SW480 (cell line): ENCODE data around the gene SLC1A7.
A peak's percentile ranks its signal among the peaks of the same experiment; 100 is the strongest.

Experiments
- DNase-seq: peaks from one replicate; pipeline ENCODE4 v3.0.0-alpha.2; 2016; ENCODE audit warnings: low spot score

Gene SLC1A7

GRCh38 chr1:53091841-53092645 is 50.4 kb downstream of the SLC1A7 start:
- DNase-seq: no peak

GRCh38 chr1:53090227-53091147 is 52.0 kb downstream of the SLC1A7 start:
- DNase-seq: no peak

- peak; percentile 36 for DNase-seq
These were observed 52.8 kb downstream of the SLC1A7 start for GRCh38 chr1:53089478-53090226.

DNA sequence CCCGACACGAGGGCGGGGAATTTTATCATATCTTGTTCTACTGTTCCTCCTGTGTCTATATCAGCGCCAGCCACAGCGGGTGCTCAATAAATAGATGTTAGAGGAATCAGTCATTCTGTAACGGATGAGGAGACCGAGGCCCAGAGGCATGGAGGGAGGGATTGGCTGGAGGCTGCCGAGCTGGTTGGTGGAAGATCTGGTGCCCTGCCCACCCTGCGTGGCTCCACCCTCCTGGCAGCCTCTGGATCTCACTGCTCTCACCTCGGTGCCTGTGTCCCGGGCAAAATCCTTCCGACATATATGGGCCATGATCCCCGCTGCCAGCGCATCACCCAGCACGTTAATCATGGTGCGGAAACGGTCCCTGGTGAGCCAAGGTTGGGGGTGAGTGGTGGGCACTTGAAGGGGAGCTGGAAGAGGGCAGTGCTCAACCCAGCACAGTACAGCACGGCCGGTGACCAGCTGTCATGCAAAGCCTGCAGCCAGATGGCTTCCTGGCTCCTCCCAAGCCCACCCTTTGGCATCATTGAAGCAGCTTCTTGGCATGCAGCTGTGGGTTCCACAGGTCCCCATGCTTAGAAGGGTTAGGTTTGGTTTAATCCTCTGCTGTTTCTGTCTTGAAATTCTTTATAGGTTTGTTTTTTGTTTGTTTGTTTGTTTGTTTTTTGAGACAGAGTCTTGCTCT is 53.7 kb downstream of the SLC1A7 start:
- no peak for DNase-seq

DNA sequence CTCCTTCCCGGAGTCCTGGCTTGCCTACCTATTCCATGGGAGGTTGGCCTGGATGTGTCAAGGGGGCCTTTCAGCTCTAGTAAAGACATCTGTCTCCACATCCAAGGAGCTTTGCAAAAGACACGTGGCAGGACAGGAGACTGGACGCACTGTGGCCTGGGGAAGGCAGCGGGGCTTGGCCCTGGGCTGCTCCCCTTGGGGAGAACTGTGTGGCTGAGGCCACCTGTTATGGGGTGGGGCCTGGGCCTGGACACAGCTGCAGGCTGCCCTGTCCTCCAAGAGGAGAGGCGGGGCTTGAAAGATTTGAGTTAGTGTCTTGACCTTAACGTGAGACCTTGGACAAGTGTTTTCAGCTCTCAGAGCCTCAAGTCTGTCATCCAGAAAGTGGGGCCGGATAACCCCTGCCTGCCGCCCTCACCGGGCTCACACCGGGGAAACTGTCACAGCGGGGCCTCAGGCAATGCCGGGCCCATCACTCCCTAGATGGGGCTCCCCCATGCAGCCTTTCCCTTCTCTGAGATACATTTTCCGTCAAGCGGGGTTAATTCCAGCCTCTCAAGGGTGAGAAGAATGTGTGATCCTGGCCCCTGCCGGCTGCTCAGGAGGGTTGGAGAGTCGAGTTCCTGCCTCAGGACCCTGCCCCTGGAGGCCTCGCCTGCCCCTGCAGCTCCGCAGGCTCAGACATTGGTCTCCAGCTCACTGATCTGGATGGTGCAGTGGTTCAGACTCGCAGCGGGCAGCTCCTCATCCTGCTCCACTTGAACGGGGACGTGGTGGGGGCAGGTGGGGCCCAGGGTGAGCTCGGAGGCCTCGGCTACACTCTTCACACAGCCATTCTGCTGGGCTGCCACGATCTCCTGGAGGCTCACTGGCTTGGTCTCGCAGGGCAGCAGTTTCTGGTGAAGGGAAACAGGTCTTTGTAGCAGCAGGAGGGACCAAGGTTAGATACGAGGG is 54.8 kb downstream of the SLC1A7 start:
- no peak for DNase-seq

- DNase-seq: no peak
These were observed 55.9 kb downstream of the SLC1A7 start for GRCh38 chr1:53086491-53087070.

GRCh38 chr1:53085405-53085804 is 57.0 kb downstream of the SLC1A7 start:
- DNase-seq: no peak

DNA sequence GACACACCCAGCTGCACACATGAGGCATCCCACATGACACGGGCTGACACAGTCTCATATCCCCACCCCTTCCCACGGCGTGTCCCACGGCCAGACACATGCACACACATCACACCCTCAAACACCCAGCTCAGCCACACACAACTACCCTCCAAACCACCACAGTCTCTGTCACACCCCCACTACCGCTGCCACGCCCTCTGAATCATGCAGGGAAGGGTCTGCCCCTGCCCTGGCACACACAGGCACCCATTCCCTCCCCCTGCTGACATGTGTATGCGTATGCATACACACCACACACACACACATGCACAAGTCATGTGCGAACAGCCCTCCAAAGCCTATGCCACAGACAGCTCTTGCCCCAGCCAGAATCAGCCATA is 57.9 kb downstream of the SLC1A7 start:
- peak; percentile 37 for DNase-seq

DNA sequence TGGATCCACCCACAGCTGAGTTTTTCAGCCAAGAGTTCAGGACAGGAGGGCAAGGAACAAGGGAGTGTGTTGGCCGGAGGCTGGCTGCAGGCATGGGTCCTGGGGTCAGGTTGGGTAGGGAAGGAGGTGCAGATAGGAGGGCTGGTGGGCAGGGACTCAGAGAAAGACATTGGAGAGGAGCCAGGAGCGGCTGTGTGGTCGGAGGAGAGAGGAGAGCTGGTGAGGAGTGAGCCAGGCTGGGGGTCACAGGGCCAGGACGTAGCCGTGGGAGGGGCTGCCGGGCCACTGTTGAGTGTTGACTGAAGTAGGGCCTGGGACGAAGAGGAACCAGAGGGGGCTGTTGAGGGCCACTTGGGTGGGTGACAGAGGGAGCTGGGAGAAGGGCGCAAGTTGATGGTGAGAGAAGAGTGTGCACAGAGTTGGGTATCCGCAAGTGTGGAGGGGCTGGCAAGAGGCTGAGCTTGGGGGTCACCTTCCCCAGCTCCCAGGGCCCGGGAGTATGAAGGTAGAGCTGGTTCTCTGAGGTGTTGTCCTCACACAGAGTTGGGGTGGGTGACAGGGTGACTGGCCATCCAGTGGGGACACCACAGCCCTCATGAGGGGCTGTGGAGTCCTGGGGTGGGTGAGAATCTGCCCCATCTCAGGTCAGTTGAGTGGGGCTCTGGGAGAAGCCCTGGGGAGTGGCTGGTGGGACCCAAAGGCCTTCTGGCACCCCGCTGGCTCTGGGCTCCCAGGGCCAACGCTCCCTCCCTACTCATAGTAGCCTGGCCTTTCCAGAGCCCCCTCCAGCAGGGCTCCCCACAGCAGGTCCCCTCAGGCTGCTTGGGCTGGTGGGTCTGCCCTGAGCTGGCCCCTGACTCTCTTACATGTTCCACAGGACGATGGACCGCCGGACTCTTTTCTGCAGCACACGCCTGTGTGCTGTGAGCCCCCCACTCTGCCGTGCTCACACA is 58.5 kb downstream of the SLC1A7 start:
- DNase-seq: no peak

GRCh38 chr1:53082826-53083455 is 59.5 kb downstream of the SLC1A7 start:
- DNase-seq: no peak

DNA sequence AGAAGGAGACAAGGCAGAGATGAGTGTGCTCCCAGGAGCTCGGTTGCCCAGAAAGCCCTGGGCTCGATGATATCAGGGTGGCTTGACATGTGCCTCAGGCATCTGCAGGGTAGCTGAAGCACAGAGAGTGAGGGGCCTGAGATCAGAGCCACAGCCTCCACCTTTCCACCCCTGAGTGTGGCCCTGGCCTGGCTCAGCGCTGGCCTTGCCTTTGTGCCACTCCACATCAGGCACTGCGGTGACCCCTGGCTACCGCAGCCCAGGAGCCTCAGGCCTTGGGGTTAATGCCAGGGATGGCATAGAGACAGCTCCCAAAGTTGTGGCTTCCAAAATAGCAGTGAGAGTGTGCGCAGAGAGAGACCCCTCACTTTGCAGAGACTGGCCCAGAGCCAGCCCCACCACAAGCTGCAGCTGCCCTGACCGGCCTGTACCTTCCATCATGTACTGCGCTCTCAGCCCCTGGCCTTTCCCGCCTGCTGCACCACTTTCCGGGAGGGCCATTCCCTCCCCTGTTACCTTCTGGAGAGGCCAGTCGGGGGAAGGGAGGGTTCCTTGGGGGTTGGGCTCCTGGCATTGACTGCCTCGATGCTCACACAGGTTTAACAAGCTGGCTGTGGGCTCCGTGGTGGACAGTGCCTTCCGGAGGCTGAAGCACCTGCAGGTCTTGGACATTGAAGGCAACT is 60.9 kb downstream of the SLC1A7 start:
- no peak for DNase-seq

- DNase-seq: no peak
These were observed 61.7 kb downstream of the SLC1A7 start for GRCh38 chr1:53080769-53081168.

DNA sequence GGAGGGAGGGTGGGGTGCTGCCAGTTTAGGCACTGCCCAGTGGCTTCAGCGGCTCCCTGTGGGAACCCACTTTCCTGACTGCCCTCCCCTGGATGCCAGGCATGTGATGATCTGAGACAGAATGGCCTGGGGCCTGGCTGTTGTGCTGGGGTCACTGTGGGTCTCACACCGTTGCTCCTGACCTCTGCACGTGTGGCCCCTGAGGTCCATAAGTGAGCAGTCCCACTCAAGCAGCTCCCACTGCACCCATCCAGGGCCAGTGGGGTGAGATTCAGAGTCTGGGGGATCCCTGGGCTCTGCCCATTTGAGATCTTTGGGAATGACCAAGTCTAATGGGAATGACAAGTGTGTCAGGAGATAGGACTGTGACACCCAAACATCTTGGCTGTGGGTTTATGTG is 62.4 kb downstream of the SLC1A7 start:
- no peak for DNase-seq

DNA sequence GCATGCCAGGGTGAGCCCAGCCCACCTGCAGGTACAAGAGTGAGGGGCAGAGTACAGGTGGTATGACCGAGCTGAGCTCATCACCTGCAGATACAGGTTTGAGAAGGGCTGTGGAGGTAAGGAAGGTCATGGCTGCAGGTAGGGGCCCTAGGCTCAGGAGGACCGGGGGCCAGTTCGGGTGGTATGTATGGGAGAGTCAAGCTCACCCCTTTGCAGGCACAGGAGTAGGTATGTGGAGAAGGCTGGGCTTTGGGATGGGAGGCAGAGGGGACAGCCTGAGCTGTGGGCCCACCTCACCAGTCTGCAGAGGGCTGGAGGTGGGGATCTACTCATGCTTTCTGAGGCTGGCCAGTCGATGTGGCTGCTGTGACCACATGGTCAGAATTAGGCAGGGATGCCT is 63.2 kb downstream of the SLC1A7 start:
- DNase-seq: no peak

- no peak for DNase-seq
These were observed 63.9 kb downstream of the SLC1A7 start for GRCh38 chr1:53078333-53079101.

GRCh38 chr1:53077599-53077965 is 64.9 kb downstream of the SLC1A7 start:
- no peak for DNase-seq
